A549 (cell line): ENCODE results near the gene LEKR1. TPM values are rescaled to one million over a fixed set of nuclear protein-coding genes. Genes with fewer than 3 reads are reported as not detected.

Experiments
- ATAC-seq, 2 experiments: fragments of 200-7000 bp in 1 of 2; fragments of >200 bp in 1 of 2; cut with Nextera tagmentation in 1 of 2; cut with Tn5 transposase in 1 of 2; 3 replicates each; pipeline versions ENCODE4 v1.8.0 to v1.9.1; 2018 to 2020; ENCODE audit warnings: mild to moderate bottlenecking in 1 of 2, moderate library complexity in 1 of 2
- CTCF ChIA-PET: fragments of 300-600 bp; sonication (Branson Sonifier 250); formaldehyde crosslinking; extraction: SDS; loops from one replicate; lab custom pipeline; 2021; ENCODE audit warnings: antibody characterized with exemption, inconsistent platforms; lab: Yijun Ruan, JAX
- POLR2A ChIA-PET: fragments of 350-600 bp; formaldehyde crosslinking; extraction: SDS; loops from one replicate; lab custom pipeline; 2021; ENCODE audit warnings: antibody characterized with exemption, inconsistent platforms; lab: Yijun Ruan, JAX
- DNase-seq, 2 experiments: peaks; one replicate each; pipeline versions ENCODE4 v3.0.0 to v3.0.0-alpha.2; 2011 to 2016; ENCODE audit warnings: low read depth in 1 of 2, low spot score in 1 of 2
- FAIRE-seq: peaks from 2 replicates; lab custom pipeline; 2011; peaks lifted over from hg19 to GRCh38; lab: Jason Lieb, UNC
- H3K27ac ChIP-seq, 2 experiments: fragments of >200 bp; sonication (Bioruptor Twin); formaldehyde crosslinking; 3 replicates each; pipeline ENCODE4 v1.5.1; 2016 to 2017
- H3K4me1 ChIP-seq: fragments of >200 bp; sonication (Bioruptor Twin); formaldehyde crosslinking; 3 replicates; pipeline ENCODE4 v1.6.1; 2016
- H3K4me2 ChIP-seq: fragments of >200 bp; sonication (Bioruptor Twin); formaldehyde crosslinking; 3 replicates; pipeline ENCODE4 v1.6.1; 2016
- H3K4me3 ChIP-seq: fragments of >200 bp; sonication (Bioruptor Twin); formaldehyde crosslinking; 3 replicates; pipeline ENCODE4 v1.5.1; 2016
- H3K9me3 ChIP-seq: fragments of >200 bp; sonication (Bioruptor Twin); formaldehyde crosslinking; 3 replicates; pipeline ENCODE4 v1.6.1; 2016
- CEBPB ChIP-seq, 2 experiments: fragments of >200 bp in 1 of 2; sonication (Bioruptor Twin) in 1 of 2; formaldehyde crosslinking in 1 of 2; IDR thresholded peaks; 2 replicates each; pipeline ENCODE4 v1.6.1; 2012 to 2016
- E2F6 ChIP-seq: IDR thresholded peaks from 2 replicates; pipeline ENCODE4 v1.6.1; 2012; ENCODE audit warnings: low read depth, borderline replicate concordance
- EHF ChIP-seq: fragments of 250-450 bp; sonication (Bioruptor Pico); IDR thresholded peaks from 2 replicates; pipeline ENCODE4 v1.5.0; 2020; ENCODE audit warnings: mild to moderate bottlenecking
- EHMT2 ChIP-seq: fragments of 200-600 bp; sonication (generic); IDR thresholded peaks from 2 replicates; pipeline ENCODE4 v1.6.1; 2016; ENCODE audit warnings: antibody characterized with exemption, low read depth, mild to moderate bottlenecking, moderate library complexity
- ELK1 ChIP-seq: fragments of 150-350 bp; IDR thresholded peaks from 2 replicates; pipeline ENCODE4 v1.6.1; 2014; ENCODE audit warnings: low read depth, mild to moderate bottlenecking, low read length
- EP300 ChIP-seq, 2 experiments: fragments of >200 bp; sonication (Bioruptor Twin); formaldehyde crosslinking; IDR thresholded peaks; 2 replicates in 1 of 2; 3 replicates in 1 of 2; pipeline ENCODE4 v1.6.1; 2016 to 2017
- ESRRA ChIP-seq: fragments of 150-350 bp; IDR thresholded peaks from 2 replicates; pipeline ENCODE4 v1.6.1; 2014; ENCODE audit warnings: mild to moderate bottlenecking, low read length, borderline replicate concordance
- FOXS1 ChIP-seq: fragments of 250-450 bp; sonication (Bioruptor Pico); IDR thresholded peaks from 2 replicates; pipeline ENCODE4 v1.5.0; 2020; ENCODE audit warnings: mild to moderate bottlenecking, moderate library complexity
- HES2 ChIP-seq: fragments of >200 bp; sonication (Bioruptor Twin); formaldehyde crosslinking; IDR thresholded peaks from 2 replicates; pipeline ENCODE4 v1.6.1; 2016
- HOXB13 ChIP-seq: fragments of 250-450 bp; sonication (Bioruptor Pico); IDR thresholded peaks from 2 replicates; pipeline ENCODE4 v1.5.0; 2020; ENCODE audit warnings: low read depth, mild to moderate bottlenecking, moderate library complexity
- MAFK ChIP-seq: fragments of 450-650 bp; IDR thresholded peaks from 2 replicates; pipeline ENCODE4 v1.6.1; 2014; ENCODE audit not compliant: partially characterized antibody
- MAX ChIP-seq: IDR thresholded peaks from 2 replicates; pipeline ENCODE4 v1.6.1; 2012
- NFE2L2 ChIP-seq: fragments of 150-350 bp; conservative IDR thresholded peaks from 2 replicates; pipeline ENCODE4 v1.6.1; 2014; ENCODE audit warnings: low read length
- PHF8 ChIP-seq: fragments of 200-600 bp; sonication (generic); IDR thresholded peaks from 2 replicates; pipeline ENCODE4 v1.6.1; 2016; ENCODE audit warnings: low read depth, mild to moderate bottlenecking, antibody characterized with exemption, moderate library complexity, borderline replicate concordance
- POLR2AphosphoS2 ChIP-seq: conservative IDR thresholded peaks from 2 replicates; pipeline ENCODE4 v1.6.1; 2012; ENCODE audit warnings: low read length, improper control_type of control experiment, inconsistent platforms
- RARB ChIP-seq: fragments of 250-450 bp; sonication (Bioruptor Pico); IDR thresholded peaks from 2 replicates; pipeline ENCODE4 v1.8.0; 2021; ENCODE audit warnings: mild to moderate bottlenecking, moderate library complexity
- RCOR1 ChIP-seq: fragments of 150-350 bp; IDR thresholded peaks from 2 replicates; pipeline ENCODE4 v1.6.1; 2014; ENCODE audit warnings: antibody characterized with exemption, low read length, low read depth
- RNF2 ChIP-seq: fragments of 200-600 bp; sonication (generic); IDR thresholded peaks from 2 replicates; pipeline ENCODE4 v1.6.1; 2016; ENCODE audit warnings: low read depth, mild to moderate bottlenecking, antibody characterized with exemption, moderate library complexity, borderline replicate concordance
- SMC3 ChIP-seq: fragments of >200 bp; sonication (Bioruptor Twin); formaldehyde crosslinking; IDR thresholded peaks from 3 replicates; pipeline ENCODE4 v1.6.1; 2018; ENCODE audit warnings: inconsistent platforms
- SREBF2 ChIP-seq: fragments of 450-650 bp; IDR thresholded peaks from 2 replicates; pipeline ENCODE4 v1.6.1; 2014; ENCODE audit warnings: mild to moderate bottlenecking, moderate library complexity
- USF2 ChIP-seq: fragments of 450-650 bp; IDR thresholded peaks from 2 replicates; pipeline ENCODE4 v1.6.1; 2014; ENCODE audit warnings: antibody characterized with exemption
- ZC3H11A ChIP-seq: fragments of 450-650 bp; IDR thresholded peaks from 2 replicates; pipeline ENCODE4 v1.6.1; 2014; ENCODE audit warnings: antibody characterized with exemption, mild to moderate bottlenecking
- ZNF302 ChIP-seq: fragments of 250-450 bp; sonication (Bioruptor Pico); IDR thresholded peaks from 2 replicates; pipeline ENCODE4 v1.9.0; 2021; ENCODE audit warnings: inconsistent platforms, mild to moderate bottlenecking, moderate library complexity
- ZSCAN20 ChIP-seq: fragments of 250-450 bp; sonication (Bioruptor Pico); IDR thresholded peaks from 2 replicates; pipeline ENCODE4 v1.8.0; 2022; ENCODE audit warnings: mild to moderate bottlenecking, moderate library complexity
- WGBS: methylation state at CpG from one replicate; pipeline ENCODE4 v1.1.6; 2017; ENCODE audit errors: missing lambda C conversion rate; 5-methylcytosine and 5-hydroxymethylcytosine counted together
- polyA plus RNA-seq, 4 experiments: library from polyadenylated mRNA; depleted of rRNA in 3 of 4; stranded (reverse); fragments of >200 nt; fragmentation: RNase III in 1 of 4; extraction: RNeasy Plus Mini Kit Qiagen cat#74134 plus additional on column Dnase treatment in 1 of 4; gene quantifications; 2 replicates in 3 of 4; 3 replicates in 1 of 4; pipeline ENCODE4 v1.2.3, GENCODE V29; 2011 to 2017

Gene LEKR1
- polyA plus RNA-seq, 2 of the 4 experiments (the other 2 are of a cell fraction): 1.3 to 1.4 TPM

- no peak for DNase-seq
- Histone ChIP-seq H3K27ac (no peak overlapping the region), H3K4me2 (no peak overlapping the region), H3K4me1 (peaks cover 13% of the 10 kb centered on the region), H3K4me3 (no peak overlapping the region), H3K9me3 (peaks cover 4% of the 10 kb centered on the region; the same call in 2 of the 3 replicates)
- no peak for ATAC-seq
- TF ChIP-seq RCOR1 (no peak), MAX (no peak), ZNF302 (no peak), CEBPB (IDR thresholded peaks at IDR 0.05) (no peak), ZSCAN20 (CRISPR knock-in tag) (no peak), RNF2 (no peak), POLR2AphosphoS2 (no peak), EHF (CRISPR knock-in tag) (no peak)
- POLR2A ChIA-PET: no interaction called here
- CTCF ChIA-PET: interaction anchor here (1.4 kb wide), 1 partner anchor 133 kb away, joined by 5 read pairs; no protein-coding TSS in a partner anchor
- no peak for FAIRE-seq
Measured at GRCh38 chr3:156806698-156807097, 19.5 kb upstream of the LEKR1 start.

- no peak overlapping the region for H3K4me3 ChIP-seq
- peaks cover 26% of the 10 kb centered on the region for H3K4me1 ChIP-seq
- H3K9me3 ChIP-seq: peaks cover 4% of the 10 kb centered on the region; the same call in 1 of the 3 replicates
- 97% methylated on average over 2 of the region's 2 CpGs for WGBS
- ATAC-seq (no peak), FAIRE-seq (no peak), DNase-seq (no peak)
- H3K4me2 ChIP-seq: no peak overlapping the region
- CTCF ChIA-PET: interaction anchor here (1.0 to 1.4 kb wide), 3 partner anchors 9 to 135 kb away, joined by 3 to 5 read pairs (median 4); no protein-coding TSS in a partner anchor
- H3K27ac ChIP-seq: peak overlapping the region in 1 of 2 experiments; percentile 24; a peak in 1 of 6 replicates
- POLR2A ChIA-PET: no interaction called here
- TF ChIP-seq EHMT2 (no peak), HES2 (no peak), ZC3H11A (no peak), NFE2L2 (no peak), FOXS1 (no peak), PHF8 (no peak), E2F6 (no peak)
Measured at GRCh38 chr3:156808025-156808424, 18.1 kb upstream of the LEKR1 start.

GRCh38 chr3:156811089-156811862 lies 14.9 kb upstream of the LEKR1 start:
- ChIA-PET POLR2A (no interaction called here), CTCF (no interaction called here)
- Histone ChIP-seq H3K4me1 (peaks cover 50% of the 10 kb centered on the region), H3K4me3 (no peak overlapping the region), H3K27ac (peak overlapping the region; percentile 65 to 68), H3K9me3 (no peaks in the 10 kb centered on the region), H3K4me2 (peak overlapping the region; percentile 60)
- FAIRE-seq (no peak), ATAC-seq (no peak), DNase-seq (no peak)
- WGBS: 48% methylated on average over 2 of the region's 2 CpGs
- TF ChIP-seq HES2 (no peak), SREBF2 (no peak), EP300 (IDR thresholded peaks at IDR 0.05) (no peak), HOXB13 (no peak), PHF8 (no peak), USF2 (no peak), E2F6 (no peak), ELK1 (no peak), ZC3H11A (no peak), RARB (CRISPR knock-in tag) (no peak), MAFK (no peak), CEBPB (IDR thresholded peaks at IDR 0.05) (no peak), ZNF302 (no peak), ESRRA (no peak), FOXS1 (no peak), SMC3 (no peak), EHMT2 (no peak), RNF2 (no peak)
